SU-DHL-6 (cell line): ENCODE data around the gene SLC11A2.

ENCODE experiments used
- CTCF ChIP-seq: fragments of 200-600 bp; sonication (generic); IDR thresholded peaks from one replicate; pipeline ENCODE4 v1.5.1; 2017; ENCODE audit warnings: antibody characterized with exemption, mild to moderate bottlenecking, low read length, moderate library complexity; ENCODE audit not compliant: insufficient read depth, poor library complexity, severe bottlenecking
- EZH2phosphoT487 ChIP-seq: fragments of 200-600 bp; sonication (generic), shearing (Covaris generic); conservative IDR thresholded peaks from 2 replicates; pipeline ENCODE4 v1.6.1; 2018; ENCODE audit warnings: mild to moderate bottlenecking, antibody characterized with exemption, low read length, moderate library complexity, mixed read lengths

DNA sequence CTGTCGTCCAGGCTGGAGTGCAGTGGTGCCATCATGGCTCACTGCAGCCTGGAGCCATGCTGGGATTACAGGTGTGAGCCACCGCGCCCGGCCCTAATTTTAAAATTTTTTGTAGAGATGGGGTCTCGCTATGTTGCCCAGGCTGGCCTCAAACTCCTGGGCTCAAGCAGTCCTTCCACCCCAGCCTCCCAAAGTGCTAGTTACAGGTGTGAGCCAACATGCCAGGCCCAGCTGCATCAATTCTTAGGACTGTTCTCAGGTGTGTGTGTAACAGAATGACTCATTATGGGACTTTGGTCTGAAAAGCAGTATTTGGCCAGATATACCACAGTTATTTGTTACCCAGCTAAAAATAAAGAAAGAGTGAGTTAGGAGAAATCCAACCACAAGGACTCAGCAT, 39.3 kb upstream of the SLC11A2 start:
- TF ChIP-seq CTCF, result no peak
- TF ChIP-seq EZH2phosphoT487, result no peak
